HG02884 (cell line): Measurements from ENCODE around the gene MYLK4.

Experiments
- ATAC-seq: cut with Tn5 transposase; IDR thresholded peaks from one replicate; pipeline ENCODE4 v1.9.1; 2021; ENCODE audit warnings: mild to moderate bottlenecking, moderate library complexity; ENCODE audit not compliant: unreplicated experiment

MYLK4 gene

DNA sequence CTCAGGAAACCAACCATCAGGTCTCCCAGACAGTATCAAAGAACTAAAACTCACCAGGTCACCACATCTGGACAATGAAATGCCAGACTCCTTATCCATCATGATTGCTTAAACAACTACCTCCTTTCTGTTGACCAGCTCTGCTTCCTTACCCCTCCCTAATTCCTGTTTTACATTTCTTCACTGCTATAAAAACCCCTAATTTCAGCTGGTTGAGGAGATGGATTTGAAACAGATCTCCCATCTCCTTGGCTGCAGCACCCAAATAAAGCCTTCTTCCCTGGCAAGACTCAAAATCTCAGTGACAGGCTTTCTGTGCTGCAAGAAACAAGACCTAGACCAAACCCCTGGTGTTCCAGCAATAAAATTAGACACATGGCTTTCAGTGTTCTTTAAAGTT lies 40.3 kb downstream of the MYLK4 start:
- no peak for ATAC-seq

DNA sequence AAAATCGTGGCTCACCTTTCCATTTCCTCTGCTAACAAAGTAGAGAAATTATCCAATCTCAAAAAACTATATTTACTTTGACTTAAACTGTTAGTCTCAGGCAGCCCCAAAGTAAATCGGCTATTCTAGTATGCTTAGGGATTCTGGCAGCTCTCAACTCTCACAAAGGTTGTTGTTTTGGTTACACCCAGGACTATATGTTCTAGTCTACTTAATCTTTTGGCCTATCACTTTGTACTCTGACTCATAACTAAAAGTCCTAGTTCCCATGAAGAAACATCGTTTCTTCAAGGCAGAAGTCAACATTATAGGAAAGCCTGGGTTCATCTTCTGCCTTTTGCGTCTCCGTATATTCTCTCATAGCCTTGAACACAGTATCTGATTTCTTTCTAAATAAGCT lies 42.3 kb downstream of the MYLK4 start:
- ATAC-seq, result no peak

DNA sequence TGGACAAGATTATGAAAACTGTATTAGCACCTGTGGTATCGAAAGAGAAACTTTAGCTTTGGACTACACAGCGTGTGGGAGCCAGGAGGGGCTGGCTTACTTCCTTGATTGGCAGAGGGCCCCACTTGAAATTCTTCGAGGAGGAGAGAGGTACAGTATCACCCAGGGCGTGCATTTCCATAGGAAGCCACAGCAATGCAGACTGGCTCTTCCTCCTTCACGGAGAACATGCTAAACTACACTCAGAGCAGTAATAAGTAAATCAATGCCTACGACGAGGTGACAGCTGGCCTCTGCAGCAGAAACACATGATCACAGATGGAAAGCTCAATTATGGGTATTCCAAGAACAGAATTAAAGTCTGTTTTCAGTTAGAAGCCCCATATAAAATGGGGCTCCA lies 44.2 kb downstream of the MYLK4 start:
- ATAC-seq, result no peak

DNA sequence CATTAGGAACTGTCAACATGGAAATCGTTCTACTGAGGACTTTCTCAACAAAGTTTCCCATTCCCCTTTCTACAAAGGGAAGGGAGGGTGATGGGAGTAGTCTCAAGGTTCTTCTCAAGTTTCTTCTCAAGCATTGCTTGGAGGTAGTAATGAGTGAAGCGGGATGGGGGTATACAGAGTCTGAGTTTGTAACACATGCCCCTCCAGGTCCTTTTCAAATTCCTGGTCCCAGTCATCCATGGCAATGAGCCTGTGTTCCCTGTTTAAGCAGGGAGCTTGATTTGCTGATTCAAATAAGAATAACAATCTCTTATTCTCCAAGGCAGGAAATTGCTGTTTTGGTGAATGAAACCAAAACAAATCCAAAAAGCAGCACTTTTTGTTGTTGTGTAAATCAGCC lies 45.5 kb downstream of the MYLK4 start:
- ATAC-seq, result no peak

DNA sequence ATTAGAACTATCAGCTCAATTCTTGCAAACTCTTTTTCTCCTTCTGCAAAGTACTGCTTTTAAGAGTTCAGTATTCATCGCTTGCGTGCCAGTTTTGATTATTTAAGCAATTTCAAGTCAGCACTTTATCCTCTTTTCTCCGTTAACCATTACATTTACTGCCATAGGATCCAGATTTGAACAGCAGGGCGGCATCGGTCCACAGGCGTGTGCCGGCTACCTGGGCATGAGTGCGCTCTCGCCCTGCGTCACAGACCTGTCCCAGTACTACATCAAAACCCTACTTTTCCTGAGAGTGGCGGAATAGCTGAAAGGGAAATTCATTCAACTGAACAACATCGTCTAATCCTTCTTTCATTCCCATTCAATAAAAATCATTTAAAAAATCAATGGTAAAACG lies 53.4 kb downstream of the MYLK4 start:
- ATAC-seq, result no peak

DNA sequence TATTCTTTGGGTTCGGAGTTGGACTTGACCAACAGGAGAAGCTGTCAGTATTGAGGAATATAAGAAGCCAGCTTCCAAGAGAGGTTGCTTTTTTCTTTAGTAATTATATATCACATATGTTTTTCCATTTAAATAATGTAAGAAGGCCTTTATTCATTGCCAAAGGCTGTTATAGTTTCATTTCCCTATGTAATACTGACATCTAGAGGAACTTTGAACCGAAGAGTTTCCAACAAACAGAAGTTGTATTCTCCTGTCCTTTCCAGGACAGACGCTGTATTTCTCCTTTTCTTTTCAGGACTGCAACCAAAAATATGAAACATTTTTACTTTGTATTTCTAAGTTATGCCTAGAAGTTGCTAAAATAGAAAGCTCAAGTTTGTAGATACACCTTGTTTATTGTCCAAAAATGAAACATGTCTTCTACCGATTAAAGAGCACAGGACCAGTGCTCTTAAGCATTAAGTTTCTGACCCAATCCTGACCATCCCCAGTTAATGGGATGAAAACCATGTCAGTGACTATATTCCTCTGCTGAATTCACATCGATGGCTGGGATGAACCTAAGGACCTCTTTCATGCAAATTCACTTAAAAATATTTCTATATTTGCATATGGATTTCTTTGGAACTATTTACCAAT lies 55.1 kb downstream of the MYLK4 start:
- ATAC-seq, result no peak

DNA sequence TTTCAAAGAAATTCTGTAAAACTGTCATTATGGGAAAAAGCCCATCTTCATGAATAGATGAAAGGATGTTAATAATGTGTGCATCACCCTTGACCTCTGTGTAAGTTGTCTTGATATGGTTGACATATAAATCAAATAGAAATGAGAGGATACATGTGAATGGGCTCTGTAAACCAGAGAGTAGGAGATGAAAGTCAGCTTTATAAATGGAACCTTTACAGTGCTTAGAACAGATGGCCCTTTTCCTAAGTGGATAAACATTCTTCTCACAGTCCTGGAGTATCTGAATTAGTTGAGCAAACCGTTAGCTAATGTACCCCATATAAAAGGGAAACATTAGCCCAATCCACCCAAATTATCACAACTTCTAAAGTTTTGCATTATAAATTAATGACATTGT lies 57.5 kb downstream of the MYLK4 start:
- ATAC-seq, result no peak

DNA sequence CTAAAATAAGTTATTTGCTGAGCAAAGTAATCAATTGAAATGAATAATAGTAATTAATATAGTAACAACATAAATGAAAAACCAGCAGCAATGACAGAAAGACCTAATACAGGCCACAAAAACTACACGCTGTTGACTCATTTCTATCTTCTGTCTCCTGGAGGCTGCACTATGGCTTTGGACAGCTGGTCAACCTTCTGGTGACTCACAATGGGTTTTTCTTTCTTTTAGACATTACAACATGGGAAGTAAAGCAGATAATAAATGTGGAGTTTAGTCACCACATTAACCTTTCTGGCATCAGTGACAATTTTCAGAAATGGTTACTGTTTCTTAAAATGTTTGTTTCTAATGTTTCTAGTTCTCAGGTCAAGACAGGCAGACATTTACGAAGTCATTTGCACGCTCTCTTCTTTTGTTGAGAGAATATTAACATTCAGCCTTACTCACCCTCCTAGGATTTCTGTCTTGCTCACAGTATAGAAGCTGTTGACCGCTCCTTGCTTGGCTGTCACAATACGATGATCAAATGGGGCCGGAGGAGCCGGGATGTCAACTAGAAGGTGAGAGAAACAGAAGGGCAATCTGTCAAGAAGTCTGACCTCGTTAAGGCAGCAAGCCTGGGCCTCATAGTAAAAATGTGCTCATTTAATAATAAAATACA lies 62.2 kb downstream of the MYLK4 start:
- no peak for ATAC-seq

DNA sequence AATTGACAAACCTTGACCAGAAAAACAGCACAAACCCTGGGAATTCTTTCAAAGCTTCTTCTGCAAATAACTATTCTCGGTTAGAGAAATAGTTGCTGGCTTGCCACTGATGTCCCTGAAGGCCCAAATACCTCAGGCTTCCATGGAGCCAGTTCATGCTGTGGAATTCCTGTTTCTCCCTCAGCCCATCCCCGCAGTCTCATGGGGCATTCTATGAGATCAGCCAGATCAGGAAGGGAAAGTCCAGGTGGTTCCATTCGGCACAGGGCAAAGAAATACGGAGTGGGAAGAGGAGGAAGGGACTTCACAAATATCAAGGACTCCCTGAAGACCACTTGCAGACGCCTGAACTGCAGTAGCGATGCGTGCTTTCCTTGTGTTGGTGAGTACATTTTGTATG lies 63.3 kb downstream of the MYLK4 start:
- no peak for ATAC-seq

DNA sequence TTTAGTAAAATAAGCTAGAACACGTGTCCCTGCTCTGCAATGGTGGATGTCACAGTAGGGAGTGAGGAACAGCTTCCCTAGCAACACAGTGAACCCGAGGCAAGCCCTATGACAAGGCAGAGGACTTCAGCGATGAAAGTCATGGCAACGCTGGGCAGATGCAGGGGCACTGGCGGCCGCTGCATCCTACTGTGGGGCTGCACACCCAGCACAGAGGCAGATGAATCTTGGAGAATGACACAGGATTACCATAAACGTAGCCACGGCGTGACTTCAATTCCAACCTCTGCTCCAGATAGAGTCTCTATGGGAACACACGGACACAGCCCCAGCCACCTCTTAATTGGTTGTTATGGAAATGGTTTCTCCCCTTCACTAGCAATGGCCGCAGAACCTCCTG lies 64.2 kb downstream of the MYLK4 start:
- ATAC-seq, result no peak

DNA sequence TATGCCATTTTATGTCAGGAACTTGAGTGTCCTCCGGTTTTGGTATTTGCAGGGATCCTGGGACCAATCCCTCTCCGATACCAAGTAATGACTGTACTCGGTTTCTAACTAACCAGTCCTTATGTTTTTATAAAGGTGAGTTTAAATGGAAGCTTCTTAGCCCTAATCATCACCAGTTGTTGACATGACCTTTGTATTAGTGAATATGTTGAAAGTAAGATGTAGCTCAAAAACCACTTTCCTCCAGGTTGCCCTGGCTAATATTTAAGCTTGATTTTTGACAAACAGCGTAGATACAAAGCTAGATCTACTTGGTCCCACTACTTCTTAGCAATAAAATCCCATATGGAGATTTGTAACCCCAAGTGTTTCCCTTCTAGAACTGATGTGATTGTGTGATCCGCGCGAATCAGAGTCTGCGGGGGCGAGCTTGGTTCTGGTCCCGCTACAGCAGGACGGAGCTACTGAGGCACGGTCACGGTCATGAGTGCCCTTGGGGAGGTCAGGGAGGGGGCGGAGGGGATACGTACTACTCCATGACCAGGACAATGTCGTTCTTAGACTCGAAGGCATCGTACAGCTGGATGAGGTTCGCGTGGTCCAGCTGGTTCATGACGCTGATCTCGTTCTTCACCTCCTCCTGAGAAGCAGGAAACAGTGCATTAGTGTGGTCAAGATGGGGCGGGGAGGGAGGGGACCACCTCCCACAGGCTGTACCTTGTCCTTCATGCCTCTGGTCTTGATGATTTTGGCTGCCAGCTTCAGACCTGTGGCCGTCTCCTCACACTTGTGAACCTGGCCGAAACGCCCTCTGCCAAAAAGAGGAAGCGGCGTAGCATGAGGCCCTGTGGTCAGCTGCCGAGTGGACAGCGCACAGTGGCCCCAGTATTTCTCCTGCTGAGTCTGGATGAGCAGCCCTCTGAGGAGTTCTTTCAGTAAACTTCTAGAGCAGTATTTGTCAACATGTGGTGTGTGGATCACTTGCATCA lies 65.7 kb downstream of the MYLK4 start:
- ATAC-seq, result no peak

DNA sequence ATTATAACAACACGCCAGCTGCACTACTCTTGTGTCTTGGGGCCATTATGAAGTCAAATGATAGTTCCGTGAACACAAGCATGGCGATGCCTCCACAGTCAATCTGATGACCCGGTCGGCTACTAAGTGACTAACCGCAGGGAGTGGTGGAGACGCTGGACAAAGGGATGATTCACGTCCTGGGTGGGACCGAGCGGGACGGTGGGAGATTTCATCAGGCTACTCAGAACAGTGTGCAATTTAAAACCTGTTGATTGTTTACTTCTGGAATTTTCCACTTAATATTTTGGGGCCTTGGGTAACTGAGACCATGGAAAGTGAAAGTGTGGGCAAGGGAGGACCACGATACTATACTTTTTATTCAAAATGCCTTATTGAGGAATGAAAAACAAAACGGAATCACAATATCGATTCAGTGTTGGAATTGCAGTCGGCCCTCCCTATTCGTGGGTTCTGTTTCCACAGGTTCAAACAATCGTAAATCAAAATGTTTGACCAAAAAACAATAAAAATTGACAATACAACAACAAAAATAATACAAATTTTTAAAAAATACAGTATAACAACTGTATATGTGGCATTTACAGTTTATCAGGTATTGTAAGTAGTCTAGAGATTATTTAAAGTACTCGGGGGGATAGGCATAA lies 66.5 kb downstream of the MYLK4 start:
- ATAC-seq, result no peak

DNA sequence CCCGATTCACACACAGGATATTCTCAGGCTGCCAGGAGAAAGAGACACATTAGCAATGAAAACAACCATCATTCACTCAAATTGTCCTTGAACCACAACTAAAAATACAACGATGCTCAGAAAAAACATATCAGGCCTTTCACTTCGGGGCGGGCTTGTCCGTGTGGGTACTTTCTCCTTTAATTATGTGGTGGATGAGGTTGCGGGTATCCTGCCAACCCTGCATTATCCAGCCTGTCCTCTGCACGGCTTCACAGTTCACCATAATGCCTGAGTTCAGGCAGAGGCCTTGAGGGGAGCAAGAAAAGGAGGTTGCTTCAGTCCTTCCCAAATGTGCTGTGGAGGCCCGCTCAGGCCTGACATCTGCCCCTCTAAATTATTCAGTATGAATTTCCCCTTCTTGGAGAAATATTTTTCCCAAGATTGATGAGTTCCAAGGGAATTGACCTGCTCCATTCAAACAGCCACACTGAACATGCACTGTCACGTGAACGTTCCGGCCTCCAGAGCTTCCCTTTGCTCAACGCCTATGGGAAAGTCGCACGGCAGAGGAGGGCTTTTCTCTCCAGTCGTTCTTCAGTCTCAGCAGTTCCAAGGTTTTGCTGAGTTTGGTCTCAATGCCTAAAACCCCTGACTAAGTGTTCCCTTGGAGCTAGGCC lies 70.3 kb downstream of the MYLK4 start:
- no peak for ATAC-seq

DNA sequence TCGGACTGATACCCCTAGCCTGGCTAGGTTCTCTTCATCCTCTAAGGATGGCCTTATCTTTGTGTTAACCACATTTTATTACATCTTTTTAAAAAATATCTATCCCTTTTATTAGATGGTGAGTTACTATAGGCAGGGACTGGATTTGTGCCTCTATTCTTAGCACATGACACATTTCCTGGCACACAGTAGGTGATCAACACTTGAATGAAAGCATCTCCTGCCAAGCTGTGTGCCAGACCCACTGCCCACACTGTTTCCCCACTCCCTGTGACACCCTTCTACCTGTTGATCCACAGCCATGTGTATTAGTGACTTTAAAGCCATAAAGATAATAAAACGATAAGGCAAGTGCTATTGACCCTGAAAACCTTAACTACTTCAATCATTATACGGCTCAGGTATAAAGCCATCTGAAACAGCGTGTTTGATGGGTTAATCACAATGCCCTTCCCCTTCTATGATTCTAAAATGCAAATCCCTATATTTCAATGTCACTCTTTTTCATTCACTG lies 73.6 kb downstream of the MYLK4 start:
- no peak for ATAC-seq

DNA sequence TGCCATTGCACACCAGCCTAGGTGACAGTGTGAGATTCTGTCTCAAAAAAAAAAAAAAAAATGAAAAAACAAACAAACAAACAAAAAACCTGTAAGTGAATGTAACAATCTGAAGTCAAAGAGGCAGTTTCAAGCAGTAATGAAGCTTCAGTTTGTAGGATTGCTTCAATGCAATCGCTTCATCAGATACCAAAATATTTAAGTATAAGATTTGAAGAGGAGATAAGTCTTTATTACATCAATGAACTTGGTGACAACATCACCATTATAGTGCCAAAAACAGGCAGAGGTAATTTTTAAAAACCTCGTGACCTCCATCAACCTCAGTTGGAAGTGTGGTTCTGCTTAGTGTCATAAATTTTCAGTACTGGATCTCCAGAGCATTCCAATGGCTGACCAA lies 74.7 kb downstream of the MYLK4 start:
- ATAC-seq, result no peak

DNA sequence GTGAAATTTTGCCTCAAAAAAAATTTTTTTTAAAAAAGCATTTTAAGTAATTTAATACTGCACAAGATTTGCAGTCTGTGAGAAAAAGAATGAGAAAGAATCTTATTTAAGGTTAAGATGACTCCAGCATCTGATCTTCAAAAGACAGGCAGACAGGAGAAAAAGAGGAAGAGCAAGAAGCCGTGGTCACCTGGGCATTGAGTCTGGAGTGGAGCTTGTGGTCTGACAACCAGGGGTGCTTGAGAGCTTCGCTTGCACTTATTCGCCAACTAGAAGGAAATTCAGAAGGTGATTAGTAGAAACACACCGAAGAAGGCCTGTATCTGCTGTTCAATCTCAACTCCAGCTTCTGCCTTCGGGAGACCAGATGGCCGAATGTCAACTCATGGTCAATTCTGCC lies 75.9 kb downstream of the MYLK4 start:
- ATAC-seq, result no peak

DNA sequence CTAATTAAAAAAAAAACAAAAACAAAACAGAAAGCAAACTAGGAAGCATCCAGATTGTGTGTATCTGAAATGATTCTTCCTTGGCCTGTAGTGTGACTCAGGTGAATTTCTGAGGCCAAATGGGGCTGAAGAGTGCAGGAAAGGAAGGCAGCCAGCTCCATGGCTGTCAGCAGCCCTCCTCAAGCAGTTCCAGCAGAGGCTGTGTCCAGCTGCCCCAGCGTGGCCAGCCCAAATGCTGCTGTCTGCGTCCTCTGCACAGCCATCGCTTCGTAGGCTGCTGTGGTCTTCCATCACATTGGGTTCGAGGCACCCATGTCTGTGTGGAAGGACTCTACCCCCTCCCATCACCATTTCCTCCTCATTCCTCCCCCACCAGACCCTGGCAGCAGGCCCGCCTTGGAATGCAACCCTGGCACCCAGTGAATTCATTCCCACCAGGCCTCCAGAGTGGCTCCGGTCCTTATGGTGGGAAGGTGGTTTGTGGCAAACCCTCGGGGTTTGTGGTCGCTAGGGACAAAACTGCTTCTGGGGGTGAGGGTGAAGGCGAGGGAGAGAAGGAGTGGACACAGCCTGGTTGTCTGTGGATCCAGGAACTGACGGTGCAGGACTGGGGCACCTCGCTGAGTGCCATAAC lies 81.5 kb downstream of the MYLK4 start:
- no peak for ATAC-seq

DNA sequence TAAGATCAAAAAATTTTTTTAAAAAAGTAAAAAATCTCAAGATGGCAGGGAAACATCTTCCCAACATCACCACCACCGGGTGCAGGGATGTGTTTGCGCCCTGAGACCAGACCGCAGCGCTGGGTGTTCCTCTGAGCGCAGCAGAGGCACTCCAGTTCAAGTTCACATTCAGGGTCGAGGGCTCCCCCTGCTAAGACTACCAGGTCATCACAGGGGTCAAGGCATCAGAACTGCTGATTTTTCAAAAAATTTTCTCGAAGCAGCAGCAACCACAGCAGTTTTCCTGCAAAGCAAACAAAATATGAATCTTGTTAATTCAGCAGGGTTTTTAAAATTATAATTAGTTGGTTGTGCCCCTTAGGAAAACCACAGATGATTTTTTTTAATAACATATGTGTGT lies 83.1 kb downstream of the MYLK4 start:
- no peak for ATAC-seq

DNA sequence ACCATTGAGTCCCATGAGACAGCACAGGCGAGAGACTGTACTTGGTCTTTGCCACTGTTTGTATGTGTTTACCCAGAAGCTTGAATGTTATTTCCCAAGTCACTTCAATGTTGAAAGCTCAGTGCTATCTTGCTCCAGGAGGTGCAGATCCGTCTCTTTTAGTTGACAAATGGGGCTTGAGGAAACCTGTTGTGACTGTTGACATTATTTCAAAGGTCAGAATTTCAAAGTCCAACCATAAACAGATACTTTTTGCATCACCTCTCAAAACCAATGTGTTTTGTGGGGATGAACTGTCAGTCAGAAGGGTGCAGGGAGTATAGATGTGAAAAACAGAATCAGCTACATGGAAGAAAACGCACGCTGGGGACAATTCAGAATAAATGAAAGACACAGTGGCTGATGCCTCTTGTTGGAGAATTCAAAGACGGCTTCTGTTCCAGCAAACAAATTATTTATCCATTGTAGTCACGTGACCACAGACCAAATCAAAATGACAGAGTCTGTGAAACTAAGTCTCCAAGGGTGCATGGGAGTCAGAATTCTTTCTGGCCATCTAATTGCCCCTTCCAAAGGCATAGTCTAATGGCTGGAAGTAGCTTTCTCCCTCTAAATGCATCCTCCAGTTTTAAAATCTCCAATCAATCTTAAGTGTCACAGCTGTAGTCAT lies 83.7 kb downstream of the MYLK4 start:
- ATAC-seq, result no peak
